Gastroesophageal sphincter (tissue), 4 donors: ENCODE results near the gene RXRA. TPM values are rescaled to one million over a fixed set of nuclear protein-coding genes. Genes with fewer than 3 reads are reported as not detected.

Source experiments
- ATAC-seq: fragments of 150-250 bp; one replicate; pipeline ENCODE4 v1.9.1; 2016; ENCODE audit warnings: mild to moderate bottlenecking, moderate library complexity
- H3K27ac ChIP-seq, 4 donors: fragments of 200-600 bp; sonication (generic) in 3 of 4; 1 replicate in 3 of 4; 2 replicates in 1 of 4; pipeline ENCODE4 v1.5.1; 2016 to 2019
- H3K27me3 ChIP-seq: fragments of 200-600 bp; sonication (generic); one replicate; pipeline ENCODE4 v1.5.1; 2019
- H3K36me3 ChIP-seq, 2 donors: fragments of 200-600 bp; sonication (generic); one replicate each; pipeline ENCODE4 v1.5.1; 2019; ENCODE audit warnings: control low read depth in 1 of 2
- H3K4me1 ChIP-seq, 3 donors: fragments of 200-600 bp; sonication (generic); 1 replicate in 2 of 3; 2 replicates in 1 of 3; pipeline ENCODE4 v1.5.1; 2016 to 2019; ENCODE audit warnings: control low read depth in 2 of 3
- H3K4me3 ChIP-seq, 2 donors: fragments of 200-600 bp; sonication (generic); one replicate each; pipeline ENCODE4 v1.5.1; 2019; ENCODE audit warnings: mild to moderate bottlenecking in 1 of 2, moderate library complexity in 1 of 2
- H3K9me3 ChIP-seq, 3 donors: fragments of 200-600 bp; sonication (generic); one replicate each; pipeline ENCODE4 v1.5.1; 2017 to 2019; ENCODE audit warnings: control low read depth in 2 of 3
- CTCF ChIP-seq, 4 experiments: fragments of 200-600 bp in 2 of 4; fragments of 450-650 bp in 2 of 4; sonication (generic) in 1 of 4; IDR thresholded peaks; one replicate each; pipeline ENCODE4 v1.5.1; 2017 to 2019; ENCODE audit warnings: antibody characterized with exemption in 4 of 4, mild to moderate bottlenecking in 2 of 4, moderate library complexity in 2 of 4
- EP300 ChIP-seq: sonication (generic); formaldehyde crosslinking; IDR thresholded peaks from one replicate; pipeline ENCODE4 v1.6.1; 2017; ENCODE audit warnings: antibody characterized with exemption, mild to moderate bottlenecking
- POLR2A ChIP-seq, 2 donors: fragments of 450-650 bp; IDR thresholded peaks; one replicate each; pipeline ENCODE4 v1.6.1; 2017; ENCODE audit warnings: antibody characterized with exemption in 2 of 2, mild to moderate bottlenecking in 2 of 2, moderate library complexity in 1 of 2
- POLR2AphosphoS5 ChIP-seq: sonication (generic); formaldehyde crosslinking; IDR thresholded peaks from one replicate; pipeline ENCODE4 v1.6.1; 2017; ENCODE audit warnings: antibody characterized with exemption
- WGBS, 2 donors: methylation state at CpG; one replicate each; pipeline ENCODE4 v1.1.5; 2018; ENCODE audit warnings: low coverage in 1 of 2; 5-methylcytosine and 5-hydroxymethylcytosine counted together
- total RNA-seq, 4 donors: library from RNA; depleted of rRNA; stranded (reverse); fragments of >200 nt; gene quantifications; one replicate each; pipeline ENCODE4 v1.1.0, GENCODE V29; 2016

Gene RXRA
- total RNA-seq, 4 donors from 2014 or later: 45.1 to 78.9 (median 55.3) TPM

GRCh38 chr9:134381272-134381661 lies 55.0 kb downstream of the RXRA start:
- 94% methylated on average over 6 of the region's 7 CpGs; no CpG with 5 or more reads in 1 of the 2 donors for WGBS, 2 donors
- Histone ChIP-seq H3K36me3 (no peaks in the 10 kb centered on the region), H3K4me3 (no peak overlapping the region), H3K9me3 (no peaks in the 10 kb centered on the region), H3K27me3 (no peaks in the 10 kb centered on the region), H3K27ac (no peak overlapping the region), H3K4me1 (peaks cover 6 to 100% (median 91%) of the 10 kb centered on the region in 3 donors)
- TF ChIP-seq POLR2AphosphoS5 (no peak), POLR2A (IDR thresholded peaks at IDR 0.05) (no peak), CTCF (IDR thresholded peaks at IDR 0.05) (no peak), EP300 (no peak)
- no peak for ATAC-seq

DNA sequence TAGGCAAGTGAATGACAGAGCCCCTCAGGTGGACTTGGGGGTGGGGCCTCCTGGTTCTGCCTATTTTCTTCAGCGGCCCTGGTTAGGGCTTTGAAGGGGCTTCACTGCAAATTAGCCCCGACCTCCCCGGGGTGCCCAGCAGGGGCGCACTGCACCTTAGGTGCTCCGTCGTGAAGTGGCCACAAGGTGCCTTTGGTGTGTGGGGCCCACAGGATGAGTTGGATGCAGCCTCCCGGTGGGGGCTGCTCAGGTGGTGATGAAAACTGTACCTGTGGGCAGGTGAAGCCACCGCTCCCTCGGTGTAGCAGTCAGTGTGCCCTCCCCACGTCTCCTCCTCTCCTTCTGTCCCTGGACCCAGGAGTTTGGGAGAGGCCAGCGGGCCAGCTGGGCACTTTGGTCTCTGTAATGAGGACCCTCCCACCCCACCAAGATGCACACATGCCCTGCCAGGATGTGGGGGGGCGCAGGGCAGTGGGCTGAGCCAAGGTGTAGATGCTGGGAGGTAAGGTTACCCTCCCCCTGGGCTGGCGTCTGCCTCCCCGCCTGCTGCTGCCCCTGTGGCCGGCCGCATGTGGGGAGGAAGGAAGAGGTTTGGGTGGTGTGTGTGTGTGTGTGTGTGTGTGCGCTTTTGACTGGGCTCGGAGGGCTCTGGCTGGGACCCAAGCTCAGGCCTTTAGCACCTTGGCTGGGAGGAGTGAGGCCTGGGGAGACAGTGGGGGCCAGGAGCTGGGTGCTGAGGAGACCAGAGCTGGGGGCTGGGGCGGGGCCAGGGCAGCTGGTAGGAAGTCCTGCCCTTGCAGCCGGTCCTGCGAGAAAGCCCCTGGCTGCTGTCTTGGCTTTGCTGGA lies 55.6 kb downstream of the RXRA start:
- Histone ChIP-seq H3K4me1 (peaks cover 5 to 100% (median 91%) of the 10 kb centered on the region in 3 donors), H3K4me3 (no peak overlapping the region), H3K27ac (peak overlapping the region in 2 of 4 donors; percentile 36 to 79), H3K36me3 (no peaks in the 10 kb centered on the region), H3K9me3 (no peaks in the 10 kb centered on the region), H3K27me3 (no peaks in the 10 kb centered on the region)
- TF ChIP-seq CTCF (IDR thresholded peaks at IDR 0.05): peak in 2 of 4 experiments; percentile 29 to 31
- no peak for TF ChIP-seq POLR2A (IDR thresholded peaks at IDR 0.05)
- no peak for TF ChIP-seq POLR2AphosphoS5
- TF ChIP-seq EP300: no peak
- ATAC-seq: peak; percentile 21
- no CpG with 5 or more reads among the region's 21 CpGs for WGBS, 2 donors

DNA sequence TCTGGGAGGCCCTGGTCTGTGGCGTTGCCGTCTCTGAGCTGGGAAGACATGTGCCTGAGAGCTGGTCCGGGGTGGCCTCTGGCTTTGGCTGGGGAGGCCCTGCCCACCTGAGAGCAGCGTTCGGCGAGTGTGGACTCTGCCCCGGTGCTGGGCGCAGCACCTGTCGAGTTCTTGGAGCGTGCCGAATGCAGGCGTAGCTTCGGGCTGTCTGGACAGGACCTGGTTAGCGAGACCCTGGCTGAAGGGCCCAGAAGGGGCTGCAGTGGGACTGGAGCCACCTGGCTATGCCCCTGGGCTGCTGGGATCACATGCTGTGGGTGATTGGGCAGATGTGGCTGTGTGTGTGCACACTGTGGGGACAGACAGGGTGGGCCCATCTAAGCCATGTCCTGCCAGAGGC lies 56.5 kb downstream of the RXRA start:
- Histone ChIP-seq H3K27me3 (no peaks in the 10 kb centered on the region), H3K27ac (peak overlapping the region in 2 of 4 donors; percentile 36 to 79), H3K36me3 (no peaks in the 10 kb centered on the region), H3K4me1 (peaks cover 5 to 100% (median 91%) of the 10 kb centered on the region in 3 donors), H3K4me3 (no peak overlapping the region), H3K9me3 (no peaks in the 10 kb centered on the region)
- no peak for TF ChIP-seq POLR2A (IDR thresholded peaks at IDR 0.05)
- no peak for TF ChIP-seq POLR2AphosphoS5
- WGBS, 2 donors: no CpG with 5 or more reads among the region's 14 CpGs
- no peak for ATAC-seq

- Histone ChIP-seq H3K4me1 (peaks cover 5 to 100% (median 91%) of the 10 kb centered on the region in 3 donors), H3K27ac (peak overlapping the region in 2 of 4 donors; percentile 6 to 79), H3K27me3 (no peaks in the 10 kb centered on the region), H3K36me3 (no peaks in the 10 kb centered on the region), H3K4me3 (no peak overlapping the region), H3K9me3 (no peaks in the 10 kb centered on the region)
- no peak for ATAC-seq
- no CpG with 5 or more reads among the region's 6 CpGs for WGBS, 2 donors
- TF ChIP-seq POLR2AphosphoS5 (no peak), POLR2A (IDR thresholded peaks at IDR 0.05) (no peak), EP300 (no peak), CTCF (IDR thresholded peaks at IDR 0.05) (no peak)
Measured at GRCh38 chr9:134383148-134383547, 56.9 kb downstream of the RXRA start.

GRCh38 chr9:134384811-134385479 lies 58.7 kb downstream of the RXRA start:
- Histone ChIP-seq H3K4me3 (no peak overlapping the region), H3K36me3 (no peaks in the 10 kb centered on the region), H3K27ac (peak overlapping the region in 3 of 4 donors; percentile 79 to 86 (median 82)), H3K4me1 (peaks cover 0 to 100% (median 91%) of the 10 kb centered on the region in 3 donors), H3K9me3 (no peaks in the 10 kb centered on the region), H3K27me3 (no peaks in the 10 kb centered on the region)
- no peak for TF ChIP-seq POLR2A (IDR thresholded peaks at IDR 0.05)
- no peak for TF ChIP-seq POLR2AphosphoS5
- peak in 1 of 4 experiments; percentile 5 for TF ChIP-seq CTCF (IDR thresholded peaks at IDR 0.05)
- ATAC-seq: no peak
- WGBS, 2 donors: no CpG with 5 or more reads among the region's 19 CpGs
